Left forelimb (tissue), 1 donor: ENCODE data around the gene SIGLEC15.
"Not testable (repeated sequence)": the region's sequence is repeated elsewhere in the genome, so short reads cannot be mapped to it uniquely, and the experiment has no call there.

ENCODE experiments used
- DNase-seq: peaks from one replicate; pipeline ENCODE4 v3.0.0-alpha.2; 2018; ENCODE audit warnings: low spot score

Gene SIGLEC15, protein sequence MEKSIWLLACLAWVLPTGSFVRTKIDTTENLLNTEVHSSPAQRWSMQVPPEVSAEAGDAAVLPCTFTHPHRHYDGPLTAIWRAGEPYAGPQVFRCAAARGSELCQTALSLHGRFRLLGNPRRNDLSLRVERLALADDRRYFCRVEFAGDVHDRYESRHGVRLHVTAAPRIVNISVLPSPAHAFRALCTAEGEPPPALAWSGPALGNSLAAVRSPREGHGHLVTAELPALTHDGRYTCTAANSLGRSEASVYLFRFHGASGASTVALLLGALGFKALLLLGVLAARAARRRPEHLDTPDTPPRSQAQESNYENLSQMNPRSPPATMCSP

GRCh38 chr18:45825258-45826044 is at the start of gene SIGLEC15:
TSS of gene SIGLEC15 (plus strand) at chr18:45825675. CDS start at chr18:45825729, 54 bp downstream.
- no peak for DNase-seq

DNA sequence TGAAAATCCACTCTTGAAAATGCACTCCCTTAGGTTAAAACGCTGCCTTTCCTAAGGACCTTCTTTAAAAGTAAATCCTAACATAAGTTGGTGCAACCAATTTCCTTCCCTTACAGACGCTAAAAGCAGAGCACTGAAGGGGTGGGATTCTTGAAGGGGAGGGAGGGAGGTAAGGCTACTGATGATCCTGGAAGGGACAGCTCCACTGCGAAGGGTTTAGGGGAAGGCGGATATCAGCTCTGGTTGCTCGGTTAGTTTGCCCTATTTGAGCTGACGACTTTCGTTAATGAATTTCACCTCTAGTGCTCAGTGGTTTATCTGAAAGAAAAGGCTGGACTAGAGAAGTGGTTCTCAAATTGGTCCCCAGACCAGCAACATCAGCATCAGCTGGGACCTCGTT is 49.7 kb upstream of the SIGLEC15 start:
- DNase-seq = no peak

- no peak for DNase-seq
Measured at GRCh38 chr18:45777393-45777792, 48.1 kb upstream of the SIGLEC15 start.

GRCh38 chr18:45780568-45780967 is 44.9 kb upstream of the SIGLEC15 start:
- no peak for DNase-seq

GRCh38 chr18:45782662-45783061 is 42.8 kb upstream of the SIGLEC15 start:
- no peak for DNase-seq

GRCh38 chr18:45783097-45784075 is 42.1 kb upstream of the SIGLEC15 start:
- DNase-seq = no peak

GRCh38 chr18:45785134-45785533 is 40.3 kb upstream of the SIGLEC15 start:
- DNase-seq = no peak

- DNase-seq = no peak
Measured at GRCh38 chr18:45786941-45787340, 38.5 kb upstream of the SIGLEC15 start.

DNA sequence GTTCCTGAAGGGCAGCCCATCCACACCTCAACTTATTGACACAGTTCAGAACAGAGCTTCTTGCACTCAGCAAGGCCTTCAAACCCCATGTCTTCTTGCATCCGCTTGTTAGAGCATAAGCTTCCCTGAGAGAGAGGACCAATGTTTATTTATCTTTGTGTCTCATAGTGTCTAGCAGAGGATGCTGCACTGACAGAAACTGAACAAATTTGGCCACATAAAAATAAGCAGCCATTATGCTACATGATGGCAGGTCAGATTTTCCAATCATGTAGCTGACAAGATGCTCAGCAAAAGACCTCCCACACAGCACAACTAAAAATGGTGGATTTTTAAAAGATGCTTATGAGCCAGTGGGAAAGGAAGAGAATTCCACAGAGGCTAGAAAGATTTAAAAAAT is 38.1 kb upstream of the SIGLEC15 start:
- DNase-seq = no peak

DNA sequence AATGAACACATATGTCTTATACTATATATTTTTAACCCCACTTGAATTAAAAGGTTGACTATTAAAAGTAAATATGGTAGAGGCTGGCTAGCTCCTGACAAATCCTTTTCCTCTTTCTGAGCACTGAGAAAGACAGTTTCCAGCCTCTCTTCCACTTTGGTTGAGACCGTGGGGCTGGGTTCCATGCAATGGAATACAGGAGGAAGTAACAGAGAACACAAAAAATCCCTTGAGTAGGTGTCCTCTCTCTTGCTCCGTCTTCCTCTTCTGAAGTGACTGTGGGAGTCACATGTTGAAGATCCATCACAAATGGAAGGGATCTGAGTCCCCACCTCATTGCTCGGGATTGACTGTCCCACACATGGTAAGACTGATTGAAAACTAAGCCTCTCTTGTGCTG is 36.6 kb upstream of the SIGLEC15 start:
- no peak for DNase-seq

- DNase-seq = no peak
Measured at GRCh38 chr18:45792506-45793263, 32.8 kb upstream of the SIGLEC15 start.

DNA sequence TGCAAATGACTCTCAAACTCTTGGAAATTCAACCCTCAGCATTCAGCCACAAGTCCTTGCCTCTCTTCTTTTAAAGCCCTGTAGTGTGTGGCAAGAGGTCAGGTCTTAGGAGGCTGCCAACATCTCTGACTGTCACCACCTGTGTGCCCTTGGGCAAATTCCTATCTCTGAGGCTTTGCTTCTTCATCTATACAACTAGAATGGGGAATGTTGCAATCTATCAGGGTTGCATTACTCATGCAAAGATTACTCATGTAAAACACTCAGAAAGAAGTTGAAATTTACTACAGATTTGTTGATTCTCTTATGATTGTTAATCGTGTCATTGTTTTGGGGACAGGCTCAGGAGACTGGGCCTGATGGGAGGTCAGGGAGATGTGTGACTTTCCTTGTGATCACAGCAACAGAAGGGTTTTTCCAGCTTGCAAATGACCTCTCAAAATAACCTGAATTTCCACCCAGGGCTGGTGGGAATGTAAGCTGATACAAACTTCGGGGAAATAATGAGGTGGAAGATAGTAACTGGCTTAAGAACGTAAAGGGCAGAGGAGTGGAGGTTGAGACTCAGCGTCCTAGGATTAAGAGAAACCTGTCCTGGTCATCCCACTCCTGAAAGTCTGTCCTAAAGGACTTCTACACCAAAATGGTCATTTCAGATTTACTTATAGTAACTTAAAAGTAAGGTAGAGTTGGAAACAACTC is 32.1 kb upstream of the SIGLEC15 start:
- no peak for DNase-seq

DNA sequence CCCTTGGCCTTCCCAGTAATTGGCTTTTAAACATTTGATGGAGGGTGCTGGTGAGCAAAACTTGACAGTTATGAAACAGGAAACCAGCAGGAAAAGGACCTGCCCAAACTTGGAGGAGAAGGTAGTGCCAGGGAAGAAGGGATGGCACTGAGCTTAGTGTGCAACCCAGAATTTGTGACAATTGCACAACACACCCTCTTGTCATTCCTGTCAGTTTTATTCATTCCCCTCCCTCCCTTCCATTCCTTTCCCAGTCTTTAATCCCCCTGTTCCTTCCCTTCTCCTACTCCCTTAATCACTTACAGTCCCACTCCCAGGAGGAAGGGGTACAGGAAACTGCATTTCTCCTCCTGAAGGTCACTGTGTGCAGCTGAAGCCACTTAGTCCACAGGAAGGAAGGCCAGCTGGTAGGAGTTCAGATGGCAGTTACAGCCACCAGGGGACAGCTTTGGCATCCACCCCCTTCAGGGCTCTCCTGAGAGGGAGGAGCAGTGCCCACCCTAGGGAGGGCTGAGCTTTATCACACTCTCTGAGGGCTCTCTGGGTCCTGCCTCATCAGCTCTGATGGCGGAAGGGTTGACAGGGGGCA is 24.0 kb upstream of the SIGLEC15 start:
- DNase-seq = no peak

GRCh38 chr18:45802814-45803492 is 22.5 kb upstream of the SIGLEC15 start:
- no peak for DNase-seq

DNA sequence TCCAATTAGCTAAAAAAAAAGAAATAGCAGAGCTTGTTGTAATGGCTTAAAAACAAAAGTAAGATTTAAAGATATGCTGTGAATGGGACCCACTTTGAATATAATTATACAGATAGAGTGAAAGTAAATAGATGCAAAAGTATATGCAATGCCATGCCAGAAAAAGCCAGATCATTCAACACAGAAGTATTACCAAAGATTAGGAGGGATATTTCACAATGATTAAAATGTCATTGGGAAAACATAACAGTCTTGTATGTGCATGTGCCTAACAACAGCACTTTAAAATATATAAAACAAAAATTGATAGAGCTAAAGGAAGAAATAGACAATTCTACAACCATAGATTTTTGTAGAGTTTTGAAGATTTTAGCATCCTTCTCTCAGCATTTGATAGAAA is 19.9 kb upstream of the SIGLEC15 start:
- DNase-seq = no peak

DNA sequence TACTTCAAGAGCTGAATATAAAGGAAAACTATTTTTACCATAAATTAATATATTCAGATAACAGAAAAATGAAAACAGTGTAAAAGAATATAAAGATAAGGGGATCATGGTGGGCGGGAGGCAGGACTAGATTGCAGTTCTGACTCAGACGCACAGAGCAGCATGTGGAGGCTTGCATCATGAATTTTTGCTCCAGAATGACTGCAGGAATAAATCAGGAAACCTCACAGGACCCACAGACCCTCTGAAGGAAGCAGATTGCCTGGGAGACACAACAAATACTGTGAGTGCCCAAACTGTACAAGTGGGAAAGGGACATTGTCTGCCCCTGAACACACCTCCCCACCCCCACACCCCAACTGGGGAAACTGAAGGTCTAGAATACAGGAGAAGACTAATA is 19.2 kb upstream of the SIGLEC15 start:
- DNase-seq = no peak

DNA sequence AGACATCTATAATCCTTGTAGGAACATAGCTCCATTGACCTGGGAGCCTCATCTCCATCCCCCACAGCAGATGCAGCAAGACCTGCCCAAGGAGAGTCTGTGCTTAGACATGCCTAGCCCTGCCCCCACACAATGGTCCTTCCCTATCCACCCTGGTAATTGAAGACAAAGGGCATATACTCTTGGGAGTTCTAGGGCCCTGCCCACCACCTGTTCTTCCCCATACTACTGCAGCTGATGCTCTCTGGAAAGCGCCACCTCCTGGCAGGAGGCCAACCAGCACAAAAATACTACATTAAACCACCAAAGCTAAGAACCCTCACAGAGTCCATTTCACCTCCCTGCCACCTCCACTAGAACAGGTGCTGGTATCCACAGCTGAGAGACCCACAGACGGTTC is 18.3 kb upstream of the SIGLEC15 start:
- not testable (repeated sequence) for DNase-seq

GRCh38 chr18:45814733-45815132 is 10.7 kb upstream of the SIGLEC15 start:
- DNase-seq = not testable (repeated sequence)

GRCh38 chr18:45817543-45817942 is 7.9 kb upstream of the SIGLEC15 start:
- DNase-seq = no peak

- not testable (repeated sequence) for DNase-seq
Measured at GRCh38 chr18:45818765-45819164, 6.7 kb upstream of the SIGLEC15 start.
